DOHH2 (cell line): ENCODE measurements around the gene VSTM2B.

Experiments
- EZH2phosphoT487 ChIP-seq: fragments of 200-600 bp; sonication (generic); IDR thresholded peaks from 2 replicates; pipeline ENCODE4 v1.6.1; 2017; ENCODE audit warnings: borderline replicate concordance, mild to moderate bottlenecking, antibody characterized with exemption, low read length, moderate library complexity, mixed read lengths
- TF ChIP-seq, protein P1 (sequence below): fragments of 200-600 bp; sonication (generic); IDR thresholded peaks from one replicate; pipeline ENCODE4 v1.5.1; 2014; ENCODE audit warnings: antibody characterized with exemption, mild to moderate bottlenecking, low read depth, low read length; ENCODE audit not compliant: poor library complexity, severe bottlenecking

DNA sequence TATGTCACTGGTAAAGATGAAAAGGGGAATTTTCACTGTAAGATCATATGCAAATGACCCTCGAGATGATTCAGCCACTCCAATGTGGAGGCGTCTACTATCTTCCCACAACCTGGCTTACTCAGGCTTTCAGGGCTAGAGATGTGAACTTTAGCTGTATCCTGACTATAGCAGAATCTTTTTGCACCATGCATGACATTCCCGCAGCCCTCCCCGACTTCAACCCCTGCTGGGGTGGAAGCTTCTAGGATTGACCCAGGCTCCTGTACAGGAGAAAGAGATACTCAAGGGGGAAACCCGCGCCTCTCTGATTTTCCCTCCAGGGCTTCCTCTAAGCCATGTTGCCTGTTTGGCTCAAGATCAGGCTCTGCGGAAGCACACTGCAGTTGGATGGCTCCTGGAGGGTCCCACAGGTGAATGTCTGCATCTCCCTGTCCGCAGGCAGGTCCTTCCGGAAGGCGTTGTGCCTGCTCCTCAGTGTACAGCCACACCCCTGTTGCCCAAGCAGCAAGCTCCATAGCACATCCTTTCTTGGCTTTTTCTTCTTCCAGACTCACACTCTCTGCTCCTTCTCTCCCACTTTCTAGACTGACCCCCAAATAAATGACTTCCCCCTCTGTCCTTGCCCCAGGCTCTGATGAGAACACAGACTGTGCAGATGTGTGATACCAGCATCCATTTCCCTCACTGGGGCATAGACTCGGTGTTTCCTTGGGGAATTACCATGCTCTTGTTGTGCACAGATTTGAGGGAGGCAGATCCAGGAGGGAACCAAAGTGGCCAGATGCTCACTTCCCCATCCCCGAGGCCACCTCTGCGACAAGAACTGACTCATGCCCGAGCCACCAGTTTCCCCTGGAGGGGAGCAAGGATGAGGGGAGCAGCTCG, 51.2 kb downstream of the VSTM2B start:
- TF ChIP-seq, protein P1, sequence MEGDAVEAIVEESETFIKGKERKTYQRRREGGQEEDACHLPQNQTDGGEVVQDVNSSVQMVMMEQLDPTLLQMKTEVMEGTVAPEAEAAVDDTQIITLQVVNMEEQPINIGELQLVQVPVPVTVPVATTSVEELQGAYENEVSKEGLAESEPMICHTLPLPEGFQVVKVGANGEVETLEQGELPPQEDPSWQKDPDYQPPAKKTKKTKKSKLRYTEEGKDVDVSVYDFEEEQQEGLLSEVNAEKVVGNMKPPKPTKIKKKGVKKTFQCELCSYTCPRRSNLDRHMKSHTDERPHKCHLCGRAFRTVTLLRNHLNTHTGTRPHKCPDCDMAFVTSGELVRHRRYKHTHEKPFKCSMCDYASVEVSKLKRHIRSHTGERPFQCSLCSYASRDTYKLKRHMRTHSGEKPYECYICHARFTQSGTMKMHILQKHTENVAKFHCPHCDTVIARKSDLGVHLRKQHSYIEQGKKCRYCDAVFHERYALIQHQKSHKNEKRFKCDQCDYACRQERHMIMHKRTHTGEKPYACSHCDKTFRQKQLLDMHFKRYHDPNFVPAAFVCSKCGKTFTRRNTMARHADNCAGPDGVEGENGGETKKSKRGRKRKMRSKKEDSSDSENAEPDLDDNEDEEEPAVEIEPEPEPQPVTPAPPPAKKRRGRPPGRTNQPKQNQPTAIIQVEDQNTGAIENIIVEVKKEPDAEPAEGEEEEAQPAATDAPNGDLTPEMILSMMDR: no peak
- TF ChIP-seq EZH2phosphoT487: no peak
